Measurements from ENCODE around the gene PIK3R2.
"Not testable (repeated sequence)": the region's sequence is repeated elsewhere in the genome, so short reads cannot be mapped to it uniquely, and the experiment has no call there.

The PIK3R2 gene

DNA sequence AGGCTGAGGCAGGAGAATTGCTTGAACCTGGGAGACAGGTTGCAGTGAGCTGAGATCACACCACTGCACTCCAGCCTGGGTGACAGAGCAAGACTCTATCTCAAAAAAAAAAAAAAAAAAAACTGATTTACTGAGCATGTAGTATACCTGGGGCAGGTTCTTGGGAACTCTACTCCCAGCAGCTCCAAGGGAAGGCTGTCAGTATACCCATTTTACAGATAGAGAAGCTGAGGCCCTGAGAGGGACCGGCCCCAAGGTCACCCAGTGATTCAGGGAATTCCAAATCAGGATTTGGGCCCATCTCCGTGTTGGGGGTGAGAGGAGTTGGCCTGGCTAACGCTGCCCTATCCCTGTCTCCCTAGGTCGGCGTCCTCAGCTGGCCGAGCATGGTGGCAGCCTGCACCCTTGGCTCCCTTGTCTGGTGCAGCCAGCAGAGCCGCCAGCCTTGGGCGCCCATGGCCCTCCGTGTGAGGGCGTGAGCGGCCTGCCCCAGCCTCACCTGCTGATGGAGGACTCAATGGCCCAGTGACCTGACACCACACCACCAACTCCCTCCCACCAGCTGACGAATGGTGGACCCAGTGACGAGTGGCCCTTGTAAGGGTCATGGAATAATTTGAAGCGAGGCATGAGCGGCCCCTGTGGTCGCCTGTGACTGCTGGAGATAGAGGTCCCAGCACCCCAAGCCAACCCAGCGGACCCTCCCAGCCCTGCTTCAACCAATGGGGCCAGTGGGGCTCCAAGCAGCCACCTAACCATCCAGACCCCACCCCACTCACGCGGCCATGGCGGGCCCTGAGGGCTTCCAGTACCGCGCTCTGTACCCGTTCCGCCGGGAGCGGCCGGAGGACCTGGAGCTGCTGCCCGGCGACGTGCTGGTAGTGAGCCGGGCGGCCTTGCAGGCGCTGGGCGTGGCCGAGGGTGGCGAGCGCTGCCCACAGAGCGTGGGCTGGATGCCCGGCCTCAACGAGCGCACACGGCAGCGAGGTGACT lies 2.4 kb downstream of the PIK3R2 start:
- no peak for DNase-seq (ENCODE audit: low spot score)

DNA sequence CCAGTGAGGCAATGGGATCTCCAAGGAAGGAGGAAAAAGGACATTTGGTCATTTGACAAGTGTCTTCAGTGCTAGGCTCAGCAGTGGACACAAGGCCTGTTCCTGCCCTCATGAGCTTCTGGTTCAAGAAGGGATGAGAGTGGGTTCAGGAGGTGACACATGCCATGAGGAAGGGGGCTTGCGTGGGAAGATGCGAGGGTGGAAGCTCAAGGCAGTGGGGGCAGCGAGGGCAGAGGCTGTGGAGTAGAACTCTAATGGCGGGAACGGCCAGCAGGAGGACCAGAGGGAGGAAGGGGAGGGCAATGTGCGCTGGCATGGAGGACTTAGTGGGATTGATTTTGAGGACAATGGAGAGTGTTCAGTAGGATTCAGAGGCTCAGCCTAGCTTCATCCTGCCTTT lies 3.3 kb downstream of the PIK3R2 start:
- no peak for DNase-seq (ENCODE audit: low spot score)

DNA sequence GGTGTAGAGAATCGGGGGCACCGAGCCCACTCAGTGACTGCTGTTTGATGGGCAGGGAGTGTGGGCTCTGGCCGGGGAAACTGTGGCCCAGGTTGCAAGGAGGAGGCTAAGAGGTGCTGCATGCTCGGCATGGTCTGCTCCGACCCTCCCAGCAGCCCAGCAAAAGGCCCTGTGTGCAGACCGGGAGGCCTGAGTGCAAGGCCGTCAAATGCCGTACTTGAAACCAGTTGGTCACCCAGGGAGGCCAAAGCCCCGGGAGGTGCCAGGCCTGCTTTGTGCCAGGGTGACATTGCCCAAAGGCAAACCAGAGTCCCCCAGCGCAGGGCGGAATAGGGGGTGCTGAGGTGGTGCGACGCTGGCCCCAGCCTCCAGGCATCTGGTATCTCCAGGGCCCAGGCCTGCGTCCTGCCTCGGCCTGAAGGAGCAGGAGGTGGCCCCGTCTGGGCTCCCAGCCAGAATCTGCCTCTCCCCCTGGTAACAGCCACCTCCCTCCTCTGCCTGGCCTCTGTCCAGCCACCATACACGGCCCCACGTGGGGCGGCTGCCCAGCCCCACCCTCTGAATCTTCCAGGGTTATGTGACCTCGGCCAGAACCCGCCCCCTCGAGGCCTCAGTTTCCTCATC lies 4.0 kb downstream of the PIK3R2 start:
- DNase-seq (ENCODE audit: low spot score): peak; percentile 81

DNA sequence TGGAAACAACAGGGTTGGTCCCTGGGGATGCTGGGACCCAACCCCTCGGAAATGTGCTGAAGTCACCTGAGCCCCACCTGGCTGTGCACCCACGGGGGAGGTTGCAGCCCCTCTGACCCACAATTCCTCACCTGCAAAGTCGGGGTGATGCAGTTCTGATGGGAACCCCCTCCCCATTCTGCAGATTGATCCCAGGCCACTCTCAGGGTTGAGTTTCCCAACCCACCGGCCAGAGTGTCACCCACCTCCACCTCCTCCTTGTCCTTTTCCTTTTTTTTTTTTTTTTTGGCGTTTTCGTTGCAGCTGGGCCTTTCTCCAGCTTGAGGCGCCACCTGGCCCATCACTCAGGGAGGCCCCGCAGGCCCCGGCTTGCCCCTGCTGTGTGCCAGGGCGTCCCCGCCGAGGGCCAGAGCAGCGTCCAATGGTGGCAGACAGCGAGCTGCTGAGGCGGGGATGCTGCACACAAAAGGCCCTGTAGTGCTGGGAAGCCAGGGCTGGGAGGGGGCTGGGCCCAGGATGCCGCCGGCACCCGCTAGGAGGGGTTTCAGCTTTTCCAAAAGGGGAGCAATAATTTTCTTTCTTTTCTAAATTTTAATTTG lies 4.6 kb downstream of the PIK3R2 start:
- DNase-seq (ENCODE audit: low spot score): no peak

DNA sequence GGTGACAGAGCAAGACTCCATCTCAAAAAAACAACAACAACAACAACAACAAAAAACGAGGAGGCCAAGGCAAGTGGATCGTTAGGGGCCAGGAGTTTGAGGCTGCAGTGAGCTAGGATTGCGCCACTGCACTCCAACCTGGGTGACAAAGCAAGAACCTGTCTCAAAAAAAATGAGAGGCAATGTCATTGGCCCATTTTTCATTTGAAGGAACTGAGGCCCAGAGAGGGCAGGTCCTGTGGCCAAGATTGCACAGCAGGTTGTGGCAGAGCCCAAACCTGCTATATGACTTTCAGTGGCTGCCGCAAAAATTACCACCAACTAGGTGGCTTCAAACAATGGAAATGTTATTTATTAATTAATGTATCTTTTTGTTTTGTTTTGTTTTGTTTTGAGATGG lies 5.5 kb downstream of the PIK3R2 start:
- no peak for DNase-seq (ENCODE audit: low spot score)

DNA sequence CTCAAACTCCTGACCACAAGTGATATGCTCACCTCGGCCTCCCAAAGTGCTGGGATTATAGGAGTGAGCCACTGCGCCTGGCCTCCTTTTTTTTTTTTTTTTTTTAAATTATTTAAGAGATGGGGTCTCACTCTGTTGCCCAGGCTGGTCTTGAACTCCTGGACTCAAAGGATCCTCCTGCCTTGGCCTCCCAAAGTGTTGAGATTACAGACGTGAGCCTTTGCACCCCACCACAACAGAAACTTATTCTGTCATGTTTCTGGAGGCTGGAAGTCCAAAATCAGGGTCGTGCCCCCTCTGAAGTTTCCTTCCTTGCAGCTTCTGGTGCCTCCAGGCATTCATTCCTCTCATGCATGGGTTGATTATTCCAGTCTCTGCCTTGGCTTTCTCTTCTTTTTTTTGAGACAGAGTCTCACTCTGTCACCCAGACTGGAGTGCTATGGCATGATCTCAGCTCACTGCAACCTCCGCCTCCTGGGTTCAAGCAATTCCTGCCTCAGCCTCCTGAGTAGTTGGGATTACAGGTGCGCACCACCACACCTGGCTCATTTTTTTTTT lies 6.2 kb downstream of the PIK3R2 start:
- DNase-seq (ENCODE audit: low spot score): not testable (repeated sequence)

DNA sequence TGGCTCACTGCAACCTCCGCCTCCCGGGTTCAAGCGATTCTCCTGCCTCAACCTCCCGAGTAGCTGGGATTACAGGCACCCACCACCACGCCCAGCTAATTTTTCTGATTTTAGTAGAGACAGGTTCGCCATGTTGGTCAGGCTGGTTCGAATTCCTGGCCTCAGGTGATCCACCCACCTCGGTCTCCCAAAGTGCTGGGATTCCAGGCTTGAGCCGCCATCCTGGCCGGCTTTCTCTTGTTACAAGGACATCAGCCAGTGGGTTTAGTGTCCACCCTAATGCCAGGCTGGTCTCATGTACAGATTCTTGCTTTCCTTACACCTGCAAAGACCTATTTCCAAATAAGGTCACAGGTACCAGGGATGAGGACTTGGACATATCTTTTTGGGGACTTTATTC lies 6.8 kb downstream of the PIK3R2 start:
- DNase-seq (ENCODE audit: low spot score): no peak

DNA sequence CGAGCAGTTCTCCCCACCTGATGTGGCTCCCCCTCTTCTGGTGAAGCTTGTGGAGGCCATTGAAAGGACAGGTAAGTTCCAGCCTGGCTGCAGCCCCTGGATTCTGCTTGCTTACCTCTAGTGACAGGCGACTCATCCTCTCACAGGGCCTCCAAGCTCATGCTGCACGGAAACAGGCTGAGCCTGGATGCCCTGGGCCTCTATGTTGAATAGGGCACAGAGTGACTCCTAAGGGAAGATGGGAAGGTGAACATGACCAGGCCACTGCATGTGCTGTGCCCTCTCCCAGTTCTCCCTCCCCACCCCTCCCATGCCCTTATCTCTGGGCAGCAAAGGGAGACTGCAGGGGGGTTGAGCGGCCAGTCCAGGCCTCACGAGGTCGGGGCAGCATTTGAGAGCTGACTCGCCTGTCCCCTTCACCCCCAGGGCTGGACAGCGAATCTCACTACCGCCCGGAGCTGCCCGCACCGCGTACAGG lies 7.6 kb downstream of the PIK3R2 start:
- no peak for DNase-seq (ENCODE audit: low spot score)

DNA sequence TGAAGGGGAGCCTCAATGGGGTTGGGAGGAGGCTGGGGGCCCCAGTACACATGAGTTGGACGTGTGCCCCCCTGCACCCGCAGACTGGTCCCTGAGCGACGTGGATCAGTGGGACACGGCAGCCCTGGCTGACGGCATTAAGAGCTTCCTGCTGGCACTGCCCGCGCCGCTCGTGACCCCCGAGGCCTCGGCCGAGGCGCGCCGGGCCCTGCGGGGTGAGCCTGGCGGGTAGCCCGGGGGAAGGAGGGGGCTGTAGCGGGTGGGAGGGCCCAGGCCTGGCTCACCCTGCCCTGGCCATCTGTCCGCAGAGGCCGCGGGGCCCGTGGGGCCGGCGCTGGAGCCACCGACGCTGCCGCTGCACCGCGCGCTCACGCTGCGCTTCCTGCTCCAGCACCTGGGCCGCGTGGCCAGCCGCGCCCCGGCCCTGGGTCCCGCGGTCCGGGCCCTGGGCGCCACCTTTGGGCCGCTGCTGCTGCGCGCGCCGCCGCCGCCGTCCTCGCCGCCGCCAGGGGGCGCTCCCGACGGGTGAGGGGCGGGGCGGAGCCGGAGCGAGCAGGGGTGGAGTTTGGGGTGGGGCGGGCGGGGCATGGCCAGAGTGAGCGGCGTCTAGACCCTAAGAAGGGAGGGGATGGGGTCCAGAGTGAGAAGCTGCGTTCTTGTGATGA lies 8.1 kb downstream of the PIK3R2 start:
- DNase-seq (ENCODE audit: low spot score): peak; percentile 96

DNA sequence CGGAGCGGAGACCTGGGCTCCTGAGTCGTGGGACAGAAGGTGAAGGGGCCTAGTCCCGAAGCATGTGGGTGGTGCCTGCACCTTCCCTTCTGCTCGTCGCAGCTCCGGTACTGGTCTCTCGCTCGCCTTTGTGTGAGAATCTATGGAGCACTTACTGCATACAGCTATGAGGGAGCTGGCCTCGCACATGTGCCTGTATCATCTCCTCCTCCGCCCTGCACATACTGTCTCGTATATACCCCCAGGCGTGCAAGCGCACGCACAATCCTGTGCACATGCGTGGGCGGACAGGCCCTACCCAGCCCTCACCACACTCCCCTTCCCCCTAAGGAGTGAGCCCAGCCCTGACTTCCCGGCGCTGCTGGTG lies 8.7 kb downstream of the PIK3R2 start:
- no peak for DNase-seq (ENCODE audit: low spot score)

DNA sequence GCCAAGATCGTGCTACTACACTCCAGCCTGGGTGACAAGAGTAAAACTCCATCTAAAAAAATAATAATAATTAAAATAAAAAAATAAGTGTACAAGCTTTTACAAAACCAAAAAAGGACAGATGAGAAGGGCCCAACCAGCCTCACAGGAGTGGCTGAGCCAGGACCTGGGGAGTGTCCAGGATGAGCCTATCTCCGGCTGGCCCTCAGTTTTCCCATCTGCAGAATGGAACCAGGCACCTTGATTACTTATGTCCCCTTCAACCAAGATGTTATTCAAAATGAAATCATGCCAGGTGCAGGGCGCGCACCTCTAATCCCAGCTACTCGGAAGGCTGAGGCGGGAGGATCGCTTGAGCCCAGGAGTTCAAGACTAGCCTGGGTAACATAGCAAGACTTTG lies 11.1 kb downstream of the PIK3R2 start:
- DNase-seq (ENCODE audit: low spot score): no peak

DNA sequence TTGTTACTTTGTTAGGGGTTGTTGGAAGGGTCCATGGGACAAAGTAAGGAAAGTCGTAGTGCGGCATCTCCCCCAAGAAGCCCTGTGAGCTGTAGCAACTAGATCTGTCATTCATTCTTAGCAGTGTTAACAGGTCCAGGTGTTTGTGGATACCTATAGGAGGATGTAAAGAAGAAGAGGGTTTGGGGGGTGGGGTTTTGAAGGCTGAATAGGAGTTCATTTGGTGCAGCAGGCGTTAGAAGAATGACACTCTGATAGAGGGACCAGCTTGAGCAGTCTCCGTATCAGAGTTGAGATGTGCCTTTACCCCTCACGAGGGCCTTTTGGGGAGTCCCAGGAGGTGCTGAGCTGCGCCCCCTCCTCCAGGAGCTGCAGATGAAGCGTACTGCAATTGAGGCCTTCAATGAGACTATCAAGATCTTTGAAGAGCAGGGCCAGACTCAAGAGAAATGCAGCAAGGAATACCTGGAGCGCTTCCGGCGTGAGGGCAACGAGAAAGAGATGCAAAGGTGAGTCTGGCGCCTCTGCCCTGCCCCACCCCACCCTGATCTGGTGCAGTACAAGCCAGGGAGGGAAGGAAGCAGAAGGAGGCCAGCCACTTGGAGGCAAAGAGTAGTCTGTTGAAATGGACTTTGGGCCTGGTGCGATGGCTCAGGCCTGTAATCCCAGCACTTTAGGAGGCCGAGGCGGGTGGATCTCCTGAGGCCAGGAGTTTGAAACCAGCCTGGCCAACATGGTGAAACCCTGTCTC lies 13.0 kb downstream of the PIK3R2 start:
- no peak for DNase-seq (ENCODE audit: low spot score)

DNA sequence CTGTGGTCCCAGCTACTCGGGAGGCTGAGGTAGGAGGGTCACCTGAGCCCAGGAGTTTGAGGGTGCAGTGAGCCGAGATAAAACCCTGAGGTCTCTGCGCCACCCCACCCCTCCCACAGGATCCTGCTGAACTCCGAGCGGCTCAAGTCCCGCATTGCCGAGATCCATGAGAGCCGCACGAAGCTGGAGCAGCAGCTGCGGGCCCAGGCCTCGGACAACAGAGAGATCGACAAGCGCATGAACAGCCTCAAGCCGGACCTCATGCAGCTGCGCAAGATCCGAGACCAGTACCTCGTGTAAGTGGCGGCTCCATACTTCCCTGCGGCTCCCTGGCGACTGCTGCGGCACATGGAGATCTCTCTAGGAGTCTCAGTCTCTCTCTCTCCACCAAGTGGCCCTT lies 14.0 kb downstream of the PIK3R2 start:
- no peak for DNase-seq (ENCODE audit: low spot score)

DNA sequence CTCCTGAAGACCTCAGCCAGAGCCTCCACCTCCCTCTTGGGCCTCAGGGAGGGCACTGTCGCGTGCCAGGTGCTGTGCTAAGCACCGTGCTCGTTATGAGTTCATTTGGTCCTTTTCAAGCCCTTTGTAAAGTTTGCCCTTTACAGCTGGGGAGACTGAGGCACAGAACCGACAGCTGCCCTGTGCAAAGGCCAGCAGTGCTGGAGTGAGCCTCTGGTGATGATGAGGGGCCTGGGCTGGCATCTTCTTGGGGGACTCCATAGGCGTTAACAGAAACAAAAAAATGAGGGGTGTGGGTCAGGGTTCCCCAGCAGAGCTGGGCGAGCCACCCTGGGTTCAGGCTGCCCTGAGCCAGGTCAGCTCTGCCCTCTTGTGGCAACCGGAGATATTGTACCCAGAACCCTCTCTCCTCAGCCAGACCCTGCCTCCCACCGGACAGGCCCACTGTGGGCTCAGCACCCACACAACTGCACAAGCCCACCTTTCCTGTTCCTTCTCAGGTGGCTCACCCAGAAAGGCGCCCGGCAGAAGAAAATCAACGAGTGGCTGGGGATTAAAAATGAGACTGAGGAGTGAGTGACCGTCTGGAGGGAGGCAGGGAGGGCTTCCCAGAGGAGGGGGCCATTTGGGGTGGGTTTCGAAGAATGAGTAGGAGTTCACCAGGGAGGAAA lies 15.1 kb downstream of the PIK3R2 start:
- peak; percentile 90 for DNase-seq (ENCODE audit: low spot score)

DNA sequence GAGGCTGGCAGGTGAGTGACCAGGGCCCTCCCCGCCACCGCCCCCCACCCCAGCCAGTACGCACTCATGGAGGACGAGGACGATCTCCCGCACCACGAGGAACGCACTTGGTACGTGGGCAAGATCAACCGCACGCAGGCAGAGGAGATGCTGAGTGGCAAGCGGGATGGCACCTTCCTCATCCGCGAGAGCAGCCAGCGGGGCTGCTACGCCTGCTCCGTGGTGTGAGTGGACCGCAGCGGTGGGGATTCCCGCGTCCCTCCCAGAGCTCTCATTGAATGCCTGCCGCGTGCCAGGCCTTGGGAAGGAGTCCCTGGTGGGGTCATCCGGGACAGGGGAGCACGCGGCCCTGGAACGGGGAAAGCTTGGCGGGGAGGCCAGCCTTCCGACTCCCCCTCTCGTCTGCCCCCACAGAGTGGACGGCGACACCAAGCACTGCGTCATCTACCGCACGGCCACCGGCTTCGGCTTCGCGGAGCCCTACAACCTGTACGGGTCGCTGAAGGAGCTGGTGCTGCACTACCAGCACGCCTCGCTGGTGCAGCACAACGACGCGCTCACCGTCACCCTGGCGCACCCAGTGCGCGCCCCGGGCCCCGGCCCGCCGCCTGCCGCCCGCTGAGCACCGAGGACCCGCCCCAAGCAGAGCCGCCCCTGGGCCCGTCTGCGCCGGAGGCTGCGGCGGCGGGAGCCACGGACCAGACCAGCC lies 15.9 kb downstream of the PIK3R2 start:
- DNase-seq (ENCODE audit: low spot score): no peak

DNA sequence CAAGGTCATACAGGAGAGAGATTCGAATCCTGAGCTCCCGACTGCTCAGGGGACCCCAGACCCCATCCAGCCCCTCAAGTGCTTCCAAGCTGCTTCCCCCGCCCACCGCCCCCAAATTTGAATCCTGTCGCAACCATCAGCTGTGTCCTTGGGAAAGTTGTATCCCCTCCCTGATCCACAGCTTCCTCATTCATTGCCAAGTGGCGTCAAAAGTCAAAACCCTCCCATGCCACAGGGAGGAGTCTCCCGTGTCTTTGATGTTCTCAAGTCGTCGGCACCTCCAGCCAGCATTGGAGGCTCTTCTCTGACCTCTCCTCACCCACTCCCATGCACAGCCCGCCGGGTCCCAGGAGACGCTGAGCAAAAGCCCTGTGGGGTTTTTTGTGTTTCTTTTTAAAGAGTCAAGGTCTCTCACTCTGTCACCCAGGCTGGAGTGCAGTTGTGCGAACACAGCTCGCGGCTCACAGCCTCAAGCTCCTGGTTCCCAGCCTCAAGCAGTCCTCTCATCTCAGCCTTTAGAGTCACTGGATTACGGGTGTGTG lies 17.8 kb downstream of the PIK3R2 start:
- no peak for DNase-seq (ENCODE audit: low spot score)

DNA sequence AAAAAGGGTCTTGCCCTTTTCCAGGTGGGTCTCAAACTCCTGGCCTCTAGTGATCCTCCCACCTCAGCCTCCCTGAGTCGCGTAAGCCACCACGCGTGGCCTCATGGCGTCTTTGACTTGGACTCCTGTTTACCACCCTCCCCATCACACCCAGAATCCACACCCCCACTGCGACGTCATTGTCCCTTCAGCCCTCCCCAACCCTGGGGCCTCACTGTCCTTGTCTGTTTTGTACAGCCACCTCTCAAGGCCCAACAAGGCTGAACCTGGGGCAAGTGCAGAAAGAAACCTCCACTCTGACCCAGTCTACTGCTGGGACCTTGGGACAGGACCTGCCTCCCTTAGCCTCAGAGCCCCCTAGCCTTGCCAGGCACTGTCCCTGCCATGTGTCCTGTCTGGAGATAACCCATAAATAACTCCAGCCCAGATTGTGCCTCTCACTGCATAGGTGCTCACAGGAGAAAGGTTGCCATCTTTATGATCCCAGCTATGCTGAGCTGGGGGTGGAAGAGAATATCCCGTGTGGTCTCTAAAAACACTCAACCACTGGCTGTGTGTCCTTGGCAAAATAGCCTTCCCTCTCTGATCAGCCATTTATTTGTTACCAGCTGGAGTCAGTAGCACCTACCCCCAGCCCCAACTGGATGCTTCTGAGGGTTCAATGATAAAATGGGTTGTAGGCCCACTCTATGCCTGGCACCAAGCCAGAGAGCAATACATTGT lies 18.8 kb downstream of the PIK3R2 start:
- DNase-seq (ENCODE audit: low spot score): no peak

DNA sequence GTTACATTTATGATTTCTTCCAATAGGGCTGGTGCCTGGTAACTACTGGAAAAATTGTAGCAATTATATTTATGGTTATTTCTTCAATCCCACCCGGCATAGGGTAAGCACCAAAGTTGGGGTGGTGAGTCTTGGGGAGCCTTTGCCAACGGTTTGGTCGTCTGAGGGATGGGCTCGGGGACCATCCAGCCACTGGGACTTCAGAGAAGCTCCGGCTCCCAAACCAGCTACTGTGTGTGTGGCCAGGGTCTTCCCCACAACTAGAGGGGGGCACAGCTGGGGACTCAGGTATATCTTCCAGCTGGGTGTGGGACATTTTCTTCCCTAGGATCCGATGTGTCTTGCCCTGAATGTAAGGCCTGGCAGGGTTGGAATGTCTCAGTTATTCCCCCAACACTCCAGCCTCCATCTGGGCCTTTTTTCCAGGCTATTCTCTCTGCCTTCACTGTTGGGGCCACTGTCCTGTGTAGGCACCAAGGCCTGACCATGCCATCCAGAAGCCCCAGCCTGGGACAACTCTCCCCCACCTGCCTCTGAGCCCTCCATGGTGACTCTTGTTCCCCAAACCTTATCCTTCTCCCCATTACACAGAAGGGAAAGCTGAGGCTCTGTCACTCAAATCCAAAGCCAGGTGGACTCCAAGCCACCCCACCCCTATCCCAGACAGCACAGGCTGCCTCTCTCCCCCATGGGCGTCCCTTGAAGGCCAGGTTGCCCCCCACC lies 19.5 kb downstream of the PIK3R2 start:
- no peak for DNase-seq (ENCODE audit: low spot score)

Data from AG20443 (cell line).